PC-9 (cell line): Measurements from ENCODE around the gene CPA4.

Experiments
- EZH2 ChIP-seq: fragments of 200-600 bp; sonication (generic); IDR thresholded peaks from 2 replicates; pipeline ENCODE4 v1.8.0; 2017; ENCODE audit warnings: antibody characterized with exemption, low read depth
- TF ChIP-seq, protein P1 (sequence below): fragments of 200-600 bp; sonication (generic); conservative IDR thresholded peaks from 2 replicates; pipeline ENCODE4 v1.6.1; 2017; ENCODE audit warnings: mixed run types, antibody characterized with exemption, mild to moderate bottlenecking, moderate library complexity

DNA sequence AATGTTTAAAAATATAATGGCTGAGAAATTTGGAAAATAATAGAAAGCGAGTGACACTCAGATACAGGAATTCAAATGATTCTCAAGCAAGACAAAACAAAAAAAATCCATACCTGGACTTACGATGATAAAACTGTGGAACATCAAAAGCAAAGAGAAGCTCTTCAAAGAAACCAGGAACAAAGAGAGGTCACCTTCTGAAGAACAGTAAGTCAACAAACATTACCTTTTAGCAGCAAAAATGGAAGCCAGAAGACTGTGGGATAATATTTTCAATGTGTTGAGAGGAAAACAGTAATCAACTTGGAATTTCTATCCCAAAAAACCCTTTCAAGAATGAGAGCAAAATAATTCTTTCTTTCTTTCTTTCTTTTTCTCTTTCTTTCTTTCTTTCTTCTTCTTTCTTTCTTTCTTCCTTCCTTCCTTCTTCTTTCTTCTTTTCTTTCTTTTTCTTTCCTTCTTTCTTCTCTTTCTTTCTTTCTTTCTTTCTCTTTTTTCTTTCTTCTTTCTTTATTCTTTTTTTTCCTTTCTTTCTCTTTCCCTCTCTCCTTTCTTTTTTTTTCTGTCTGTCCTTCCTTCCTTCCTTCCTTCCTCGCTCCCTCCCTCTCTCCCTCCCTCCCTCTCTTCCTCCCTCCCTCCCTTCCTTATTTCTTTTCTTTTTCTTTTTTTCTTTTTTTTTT is 49.9 kb downstream of the CPA4 start:
- TF ChIP-seq, protein P1, sequence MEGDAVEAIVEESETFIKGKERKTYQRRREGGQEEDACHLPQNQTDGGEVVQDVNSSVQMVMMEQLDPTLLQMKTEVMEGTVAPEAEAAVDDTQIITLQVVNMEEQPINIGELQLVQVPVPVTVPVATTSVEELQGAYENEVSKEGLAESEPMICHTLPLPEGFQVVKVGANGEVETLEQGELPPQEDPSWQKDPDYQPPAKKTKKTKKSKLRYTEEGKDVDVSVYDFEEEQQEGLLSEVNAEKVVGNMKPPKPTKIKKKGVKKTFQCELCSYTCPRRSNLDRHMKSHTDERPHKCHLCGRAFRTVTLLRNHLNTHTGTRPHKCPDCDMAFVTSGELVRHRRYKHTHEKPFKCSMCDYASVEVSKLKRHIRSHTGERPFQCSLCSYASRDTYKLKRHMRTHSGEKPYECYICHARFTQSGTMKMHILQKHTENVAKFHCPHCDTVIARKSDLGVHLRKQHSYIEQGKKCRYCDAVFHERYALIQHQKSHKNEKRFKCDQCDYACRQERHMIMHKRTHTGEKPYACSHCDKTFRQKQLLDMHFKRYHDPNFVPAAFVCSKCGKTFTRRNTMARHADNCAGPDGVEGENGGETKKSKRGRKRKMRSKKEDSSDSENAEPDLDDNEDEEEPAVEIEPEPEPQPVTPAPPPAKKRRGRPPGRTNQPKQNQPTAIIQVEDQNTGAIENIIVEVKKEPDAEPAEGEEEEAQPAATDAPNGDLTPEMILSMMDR: no peak
- no peak for TF ChIP-seq EZH2
